Endodermal cell (in vitro differentiated cells): ENCODE results near the gene CSRP3. TPM values are rescaled to one million over a fixed set of nuclear protein-coding genes. Genes with fewer than 3 reads are reported as not detected.

Experiments
- DNase-seq: peaks from one replicate; pipeline ENCODE4 v3.0.0-alpha.2; 2017
- H3K27ac ChIP-seq: 2 replicates; pipeline ENCODE4 v1.5.1; 2013; ENCODE audit warnings: mild to moderate bottlenecking, low read depth, low read length, moderate library complexity
- H3K27me3 ChIP-seq: 2 replicates; pipeline ENCODE4 v1.6.1; 2013; ENCODE audit warnings: mild to moderate bottlenecking, low read length, moderate library complexity; ENCODE audit not compliant: insufficient read depth, control insufficient read depth, poor library complexity, severe bottlenecking
- H3K36me3 ChIP-seq: 2 replicates; pipeline ENCODE4 v1.7.0; 2013; ENCODE audit warnings: mild to moderate bottlenecking, low read length, moderate library complexity; ENCODE audit not compliant: control insufficient read depth, insufficient read depth
- H3K4me1 ChIP-seq: one replicate; pipeline ENCODE4 v1.7.0; 2013; ENCODE audit warnings: low read length; ENCODE audit not compliant: control insufficient read depth, insufficient read depth
- H3K4me3 ChIP-seq: 2 replicates; pipeline ENCODE4 v1.5.1; 2013; ENCODE audit warnings: mild to moderate bottlenecking, low read length, moderate library complexity
- H3K9ac ChIP-seq: 2 replicates; pipeline ENCODE4 v1.6.1; 2013; ENCODE audit warnings: mild to moderate bottlenecking, low read length, moderate library complexity; ENCODE audit not compliant: poor library complexity, severe bottlenecking; ENCODE audit errors: extremely low read depth
- H3K9me3 ChIP-seq: 2 replicates; pipeline ENCODE4 v1.6.1; 2013; ENCODE audit warnings: mild to moderate bottlenecking, low read length, moderate library complexity; ENCODE audit not compliant: control insufficient read depth
- H3K27ac Mint-ChIP-seq: 2 replicates; pipeline ENCODE4 v1.8.0; 2020; ENCODE audit warnings: mixed read lengths
- H3K27me3 Mint-ChIP-seq: 2 replicates; pipeline ENCODE4 v1.8.0; 2021; ENCODE audit warnings: mild to moderate bottlenecking, mixed read lengths; ENCODE audit not compliant: insufficient read depth
- H3K36me3 Mint-ChIP-seq: 2 replicates; pipeline ENCODE4 v1.8.0; 2020; ENCODE audit warnings: low read depth, mixed read lengths
- H3K4me1 Mint-ChIP-seq: 2 replicates; pipeline ENCODE4 v1.8.0; 2020; ENCODE audit warnings: mixed read lengths
- H3K4me3 Mint-ChIP-seq: 2 replicates; pipeline ENCODE4 v1.8.0; 2020; ENCODE audit warnings: mild to moderate bottlenecking, moderate library complexity, mixed read lengths
- H3K9me3 Mint-ChIP-seq: 2 replicates; pipeline ENCODE4 v1.8.0; 2020; ENCODE audit warnings: mild to moderate bottlenecking, mixed read lengths
- WGBS, 2 experiments: methylation state at CpG; one replicate each; pipeline versions ENCODE4 v1.1.5 to v1.1.7; 2013; ENCODE audit warnings: missing lambda C conversion rate in 2 of 2, mixed read lengths in 1 of 2; ENCODE audit not compliant: insufficient coverage in 1 of 2, insufficient read length in 1 of 2; 5-methylcytosine and 5-hydroxymethylcytosine counted together
- total RNA-seq, 2 donors: library from RNA; stranded (reverse); fragmentation: NEBNext Ultra II Directional in 1 of 2; extraction: Animal tissue kit (Norgen Biotek cat#: 25700) in 1 of 2; gene quantifications; 2 replicates in 1 of 2; 3 replicates in 1 of 2; pipeline ENCODE4 v1.2.1, GENCODE V29; 2021
- TF ChIP-seq, protein P1 (sequence below): fragments of 200-600 bp; sonication (generic); conservative IDR thresholded peaks from 2 replicates; pipeline ENCODE4 v1.5.0; 2021; ENCODE audit warnings: antibody characterized with exemption, mild to moderate bottlenecking

CSRP3 gene
- total RNA-seq, 2 donors from 2014 or later = not detected

DNA sequence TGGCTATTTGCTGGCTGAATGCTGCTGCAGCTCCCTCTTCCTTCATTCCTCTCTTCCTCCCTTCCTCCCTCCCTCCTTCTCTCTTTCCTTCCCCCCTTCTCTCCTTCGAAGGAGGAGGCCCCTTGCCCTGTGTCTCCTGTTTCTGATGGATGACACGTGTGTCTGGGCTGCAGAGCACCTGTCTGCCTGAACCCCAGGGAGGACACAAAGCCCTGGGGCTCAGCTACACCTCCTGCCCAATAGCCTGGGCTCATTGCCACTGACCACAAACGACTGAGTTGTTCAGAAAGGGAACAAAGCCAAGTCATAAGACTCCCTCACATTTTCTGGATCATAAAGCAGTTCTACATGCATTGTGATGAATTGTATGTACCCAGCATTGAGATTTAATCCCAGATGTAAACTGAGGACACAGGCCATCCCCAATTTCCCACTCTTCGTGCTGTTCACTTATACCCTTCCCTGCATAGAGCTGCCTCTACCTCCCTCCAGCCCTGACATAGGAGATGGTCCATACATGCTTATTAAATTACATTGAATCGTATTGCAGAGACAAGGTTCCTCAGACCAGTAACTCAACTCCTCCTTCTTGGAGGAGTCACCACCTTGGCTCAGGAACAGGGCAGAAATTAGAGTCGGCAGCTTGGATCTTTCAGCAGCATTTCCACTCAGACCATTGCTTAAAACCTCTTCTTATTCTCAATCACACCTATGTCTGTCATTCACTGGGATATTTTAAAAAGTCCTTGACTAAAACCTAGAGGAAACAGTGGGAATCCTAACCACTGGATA is 1.2 kb downstream of the CSRP3 start:
- Histone ChIP-seq H3K4me3 (no peak overlapping the region), H3K4me1 (no peaks in the 10 kb centered on the region), H3K36me3 (no peaks in the 10 kb centered on the region), H3K9ac (no peak overlapping the region), H3K9me3 (no peaks in the 10 kb centered on the region), H3K27ac (no peak overlapping the region), H3K27me3 (peaks cover 48% of the 10 kb centered on the region)
- Mint-ChIP-seq H3K9me3 (no peaks in the 10 kb centered on the region), H3K27me3 (peaks cover 51% of the 10 kb centered on the region), H3K4me1 (no peaks in the 10 kb centered on the region), H3K4me3 (no peak overlapping the region), H3K36me3 (no peaks in the 10 kb centered on the region), H3K27ac (no peak overlapping the region)
- no peak for DNase-seq
- WGBS, 2 experiments = 67 to 74% methylated on average over 4 to 6 of the region's 6 CpGs
- TF ChIP-seq, protein P1, sequence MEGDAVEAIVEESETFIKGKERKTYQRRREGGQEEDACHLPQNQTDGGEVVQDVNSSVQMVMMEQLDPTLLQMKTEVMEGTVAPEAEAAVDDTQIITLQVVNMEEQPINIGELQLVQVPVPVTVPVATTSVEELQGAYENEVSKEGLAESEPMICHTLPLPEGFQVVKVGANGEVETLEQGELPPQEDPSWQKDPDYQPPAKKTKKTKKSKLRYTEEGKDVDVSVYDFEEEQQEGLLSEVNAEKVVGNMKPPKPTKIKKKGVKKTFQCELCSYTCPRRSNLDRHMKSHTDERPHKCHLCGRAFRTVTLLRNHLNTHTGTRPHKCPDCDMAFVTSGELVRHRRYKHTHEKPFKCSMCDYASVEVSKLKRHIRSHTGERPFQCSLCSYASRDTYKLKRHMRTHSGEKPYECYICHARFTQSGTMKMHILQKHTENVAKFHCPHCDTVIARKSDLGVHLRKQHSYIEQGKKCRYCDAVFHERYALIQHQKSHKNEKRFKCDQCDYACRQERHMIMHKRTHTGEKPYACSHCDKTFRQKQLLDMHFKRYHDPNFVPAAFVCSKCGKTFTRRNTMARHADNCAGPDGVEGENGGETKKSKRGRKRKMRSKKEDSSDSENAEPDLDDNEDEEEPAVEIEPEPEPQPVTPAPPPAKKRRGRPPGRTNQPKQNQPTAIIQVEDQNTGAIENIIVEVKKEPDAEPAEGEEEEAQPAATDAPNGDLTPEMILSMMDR = no peak

DNA sequence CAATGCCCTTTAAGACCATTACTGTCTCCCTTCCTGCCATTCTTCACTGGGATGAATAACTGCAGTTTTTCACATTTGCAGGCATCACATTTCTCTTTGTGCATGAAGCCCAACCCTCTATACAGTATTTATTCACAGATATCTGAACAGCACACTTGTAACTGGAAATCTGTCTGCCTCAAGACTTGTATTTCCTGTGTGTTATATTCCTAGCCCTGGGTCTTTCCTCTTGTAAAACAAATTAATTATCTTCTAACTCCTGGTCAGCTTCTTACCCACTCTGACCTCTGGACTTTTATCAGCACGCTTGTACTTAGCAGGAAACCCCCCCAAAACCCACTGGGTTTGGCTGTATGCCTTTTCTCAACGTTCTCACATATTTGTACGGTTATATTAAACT is 2.0 kb downstream of the CSRP3 start:
- no peaks in the 10 kb centered on the region for H3K36me3 ChIP-seq
- H3K27me3 ChIP-seq = peaks cover 46% of the 10 kb centered on the region
- H3K27ac ChIP-seq = no peak overlapping the region
- no peaks in the 10 kb centered on the region for H3K4me1 Mint-ChIP-seq
- TF ChIP-seq, protein P1 = no peak
- H3K4me1 ChIP-seq = no peaks in the 10 kb centered on the region
- no peaks in the 10 kb centered on the region for H3K9me3 Mint-ChIP-seq
- H3K4me3 ChIP-seq = no peak overlapping the region
- H3K36me3 Mint-ChIP-seq = no peaks in the 10 kb centered on the region
- no peak overlapping the region for H3K4me3 Mint-ChIP-seq
- H3K9me3 ChIP-seq = no peaks in the 10 kb centered on the region
- no peak overlapping the region for H3K27ac Mint-ChIP-seq
- 93% methylated on average over 3 of the region's 3 CpGs; no CpG with 5 or more reads in 1 of the 2 experiments for WGBS, 2 experiments
- no peak for DNase-seq
- H3K27me3 Mint-ChIP-seq = peaks cover 50% of the 10 kb centered on the region
- no peak overlapping the region for H3K9ac ChIP-seq

DNA sequence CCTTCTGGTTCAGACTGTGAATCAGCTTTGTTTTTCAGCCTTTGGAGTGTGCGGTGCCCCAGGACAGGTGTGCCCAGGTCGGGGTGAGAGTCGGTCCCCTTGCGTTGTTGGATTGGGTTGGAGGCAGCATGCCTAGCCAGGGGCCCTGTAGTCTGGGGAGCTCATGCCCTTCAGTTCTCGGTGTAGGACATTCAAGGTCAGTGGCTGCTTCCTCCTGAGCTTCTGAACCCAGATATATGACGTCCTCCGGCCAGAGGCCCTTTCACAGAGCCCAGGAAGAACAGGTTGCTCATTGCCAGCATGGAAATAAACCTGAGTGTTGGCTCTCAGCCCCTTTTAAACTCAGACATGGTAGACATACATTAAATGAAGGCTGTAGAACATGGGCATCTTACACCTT is 2.7 kb downstream of the CSRP3 start:
- Histone ChIP-seq H3K4me3 (no peak overlapping the region), H3K4me1 (no peaks in the 10 kb centered on the region), H3K36me3 (no peaks in the 10 kb centered on the region), H3K27me3 (peaks cover 46% of the 10 kb centered on the region), H3K9me3 (no peaks in the 10 kb centered on the region), H3K27ac (no peak overlapping the region), H3K9ac (no peak overlapping the region)
- H3K27me3 Mint-ChIP-seq = peaks cover 50% of the 10 kb centered on the region
- H3K27ac Mint-ChIP-seq = no peak overlapping the region
- no peaks in the 10 kb centered on the region for H3K9me3 Mint-ChIP-seq
- no peak for DNase-seq
- TF ChIP-seq, protein P1 = no peak
- H3K4me3 Mint-ChIP-seq = no peak overlapping the region
- H3K36me3 Mint-ChIP-seq = no peaks in the 10 kb centered on the region
- 91 to 98% methylated on average over 5 to 7 of the region's 7 CpGs for WGBS, 2 experiments
- H3K4me1 Mint-ChIP-seq = no peaks in the 10 kb centered on the region
